ENCODE data around the gene RASA3.

DNA sequence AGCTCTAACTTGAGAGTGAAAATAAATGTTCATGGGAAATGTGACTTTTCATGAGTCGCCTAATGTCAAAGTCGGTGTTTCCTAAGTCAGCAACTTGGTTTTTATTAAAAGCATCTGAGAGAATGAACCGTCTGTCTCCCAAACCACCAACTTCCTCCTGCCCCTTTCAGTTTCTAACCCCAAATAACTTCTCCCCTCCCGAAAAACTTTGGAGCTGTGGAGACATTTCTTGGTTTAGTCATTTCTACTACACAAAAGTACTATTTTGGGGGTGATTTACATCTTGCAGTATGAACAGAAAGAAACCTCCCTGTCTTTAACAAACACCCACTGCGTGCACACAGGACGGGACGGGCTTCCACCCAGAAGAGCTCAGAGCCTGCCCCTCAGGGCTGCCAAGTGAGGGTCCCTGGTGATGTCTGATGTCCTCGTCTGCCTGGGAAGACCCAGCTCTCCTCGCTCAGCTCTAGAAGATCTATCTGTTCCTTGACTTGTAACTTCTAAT, 65.0 kb downstream of the RASA3 start:
- TF ChIP-seq GATA2 (IDR thresholded peaks at IDR 0.05; ENCODE audit: low read depth, low read length) = no peak
- no peak for TF ChIP-seq GATA3 (IDR thresholded peaks at IDR 0.05; ENCODE audit: low read depth, low read length)
